Measurements from ENCODE around the gene ADAR.

The ADAR gene

DNA sequence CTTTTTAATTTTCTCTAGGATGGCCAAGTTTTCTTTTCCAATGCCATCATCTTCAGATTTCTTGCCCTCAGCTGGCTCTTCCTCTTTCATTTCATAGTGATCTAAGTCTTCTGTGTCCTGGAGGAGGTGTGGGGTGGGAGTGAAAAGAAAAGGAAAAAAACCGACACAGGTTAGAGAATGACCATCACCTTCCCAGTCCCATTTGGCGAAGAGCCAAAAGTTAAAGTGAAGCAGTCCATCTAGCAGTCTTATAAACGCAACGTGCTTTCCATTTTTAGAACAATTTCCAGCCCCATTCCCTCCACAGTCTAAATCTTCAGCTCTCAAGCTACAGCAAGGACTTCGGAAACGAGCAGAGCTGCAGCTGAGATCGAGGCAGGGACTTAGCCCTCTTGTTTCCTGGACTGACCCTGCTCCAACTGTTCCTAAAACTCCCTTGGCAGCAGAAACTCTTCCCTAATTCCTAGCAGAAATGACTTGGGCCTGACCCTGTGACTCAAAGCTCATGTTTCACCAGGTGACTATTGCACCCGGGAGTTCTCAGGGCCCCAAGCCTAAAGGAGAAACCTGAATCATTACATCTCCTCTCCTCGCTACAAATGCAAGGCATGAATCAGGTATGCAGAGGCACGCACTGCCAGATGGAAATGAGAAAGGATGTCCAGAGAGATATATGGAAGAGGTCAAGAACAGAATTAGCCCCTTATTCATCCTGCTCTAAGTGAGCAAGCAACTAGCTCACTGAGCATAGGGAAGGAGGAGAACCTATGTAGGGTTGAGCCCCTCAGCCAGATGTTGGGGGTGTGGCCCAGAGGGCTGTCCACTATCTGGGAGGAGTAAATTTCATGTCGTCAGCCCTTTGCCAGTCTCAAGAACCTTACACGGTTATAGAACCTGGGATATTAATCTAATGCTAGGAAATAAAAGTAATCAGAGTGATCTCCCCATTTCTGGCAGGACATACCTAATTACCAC, 54.6 kb downstream of the ADAR start:
- no peak for DNase-seq

DNA sequence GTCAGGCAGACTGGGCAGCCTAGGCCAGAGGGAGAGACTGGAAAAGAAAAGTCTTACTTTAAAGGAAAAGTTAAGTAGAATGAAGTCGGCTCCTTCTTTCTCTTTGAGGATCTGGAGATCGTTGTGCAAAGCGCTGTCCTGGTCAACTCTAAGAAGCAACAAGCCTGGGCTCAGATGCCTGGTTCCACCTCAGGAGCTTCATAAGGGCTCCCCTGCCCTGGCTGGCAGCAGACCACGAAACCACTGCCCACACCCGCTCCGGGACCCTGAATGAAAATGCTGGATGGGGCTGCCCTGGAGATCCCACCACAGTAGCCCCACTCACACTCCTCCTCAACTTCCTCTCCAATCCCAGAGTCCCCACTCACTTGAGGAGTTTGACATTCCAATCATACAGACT, 56.0 kb downstream of the ADAR start:
- no peak for DNase-seq

GRCh38 chr1:154551474-154551873, 56.5 kb downstream of the ADAR start:
- no peak for DNase-seq

GRCh38 chr1:154550657-154551056, 57.3 kb downstream of the ADAR start:
- DNase-seq = no peak

- DNase-seq = no peak
Measured at GRCh38 chr1:154550070-154550469, 57.9 kb downstream of the ADAR start.

DNA sequence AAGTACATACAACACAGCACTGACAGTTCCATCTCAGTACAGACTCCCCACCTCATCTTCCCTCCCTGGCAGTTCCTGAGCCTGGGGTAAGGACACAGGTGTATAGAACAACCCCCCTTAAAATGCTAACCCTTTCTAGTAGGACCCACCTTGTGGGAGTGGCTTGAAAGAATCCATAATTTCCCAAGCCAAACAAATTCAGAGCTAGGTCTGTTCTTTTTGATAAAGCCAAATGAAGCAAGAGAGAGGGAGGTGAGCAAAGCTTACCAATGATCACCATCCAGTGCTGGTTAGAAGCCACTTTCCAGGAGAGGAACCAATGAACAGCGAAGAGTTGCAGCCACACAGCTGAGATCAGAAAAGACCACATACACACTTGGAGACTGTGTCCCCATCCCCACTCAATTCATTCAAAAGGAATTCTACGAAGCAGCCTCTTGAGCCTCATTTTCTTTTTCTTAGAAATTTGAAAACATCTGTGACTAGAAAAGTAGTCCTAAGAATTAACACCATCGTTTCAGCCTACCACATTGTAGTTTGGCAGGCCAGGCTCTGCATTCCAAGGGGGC, 58.7 kb downstream of the ADAR start:
- DNase-seq = no peak

GRCh38 chr1:154548028-154548427, 60.0 kb downstream of the ADAR start:
- no peak for DNase-seq

GRCh38 chr1:154547105-154547732, 60.8 kb downstream of the ADAR start:
- no peak for DNase-seq

DNA sequence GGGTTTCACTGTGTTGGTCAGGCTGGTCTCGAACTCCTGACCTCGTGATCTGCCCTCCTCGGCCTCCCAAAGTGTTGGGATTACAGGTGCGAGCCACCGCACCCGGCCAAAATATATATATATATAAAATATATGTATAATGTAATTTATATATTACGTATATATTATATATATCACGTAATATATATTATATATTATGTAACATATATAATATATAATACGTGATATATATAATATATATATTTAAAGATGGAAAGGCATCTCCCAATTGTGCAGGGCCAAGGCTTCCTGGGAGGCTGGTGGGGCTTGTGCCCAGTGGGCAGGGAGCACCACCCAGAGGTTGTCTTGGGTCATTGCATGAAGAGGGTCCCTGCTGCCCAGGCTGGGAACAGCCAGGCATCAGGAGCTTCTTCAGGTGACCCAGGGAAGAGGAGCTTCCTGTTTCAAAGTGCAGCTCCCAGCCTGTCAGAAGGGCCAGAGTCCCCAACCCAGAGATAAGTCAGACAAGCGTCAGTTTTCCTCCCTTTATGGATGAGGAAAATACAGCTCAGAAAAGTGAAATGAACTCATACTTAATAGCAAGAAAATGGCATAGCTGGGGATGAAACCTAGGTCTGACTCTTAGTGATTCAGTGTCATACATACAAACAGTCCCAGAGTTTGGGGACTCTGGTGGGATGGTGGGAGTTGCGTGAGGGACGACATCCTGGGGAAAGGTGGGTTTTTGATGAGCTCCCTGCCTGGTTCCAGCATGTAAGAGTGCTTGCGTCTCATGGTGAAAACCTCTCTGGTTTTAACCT, 61.5 kb downstream of the ADAR start:
- DNase-seq = no peak

GRCh38 chr1:154541231-154541630, 66.8 kb downstream of the ADAR start:
- no peak for DNase-seq

DNA sequence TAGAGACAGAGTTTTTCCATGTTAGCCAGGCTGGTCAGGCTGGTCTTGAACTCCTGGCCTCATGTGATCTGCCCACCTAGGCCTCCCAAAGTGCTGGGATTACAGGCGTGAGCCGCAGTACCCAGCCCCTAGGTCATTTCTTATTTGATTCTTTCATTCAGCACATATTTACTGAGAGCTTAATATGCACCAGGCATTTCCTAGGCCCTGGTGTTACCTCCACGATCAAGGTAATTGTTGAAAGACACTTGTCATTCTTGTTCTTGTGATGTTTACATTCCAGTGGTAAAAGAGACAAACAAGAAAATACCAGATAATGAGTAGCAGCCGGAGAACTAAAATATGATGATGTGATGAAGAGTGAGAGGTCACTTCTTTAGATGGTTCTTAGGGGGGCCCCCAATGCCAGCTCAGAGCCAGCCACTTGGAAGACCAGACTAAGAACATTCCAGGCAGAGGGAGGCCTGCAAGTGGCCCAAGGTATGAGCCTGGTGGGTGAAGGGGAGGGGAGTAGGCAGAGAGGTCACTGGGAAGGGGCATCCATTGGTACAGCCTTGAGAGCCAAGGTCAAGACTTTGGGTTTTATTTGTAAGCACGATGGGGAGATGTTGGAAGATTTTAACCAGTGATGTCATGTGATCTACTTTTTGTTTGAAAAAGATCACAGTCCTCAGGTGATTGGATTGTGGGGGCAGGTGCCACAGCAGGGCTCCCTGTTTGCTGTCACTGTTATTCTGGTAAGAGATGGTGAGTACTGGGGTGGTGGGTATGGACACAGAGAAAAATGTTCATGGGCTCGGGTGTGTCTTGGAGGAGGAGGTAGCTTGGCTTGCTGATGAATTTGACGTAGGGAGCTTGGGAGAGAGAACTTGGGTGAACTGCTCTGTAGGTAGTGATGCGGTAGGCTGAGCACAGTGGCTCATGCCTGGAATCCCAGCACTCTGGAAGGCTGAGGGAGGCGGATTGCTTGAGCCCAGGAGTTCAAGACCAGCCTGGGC, 68.2 kb downstream of the ADAR start:
- DNase-seq = no peak

GRCh38 chr1:154536570-154536969, 71.4 kb downstream of the ADAR start:
- no peak for DNase-seq

GRCh38 chr1:154533952-154534844, 73.8 kb downstream of the ADAR start:
- DNase-seq = no peak

All from GOT3 (cell line).